CD4-positive, alpha-beta T cell treated with Interleukin-6 at 100 ng/mL for 8 hours (primary cell): ENCODE data around the gene MGA.

ENCODE experiments used
- DNase-seq: peaks from one replicate; pipeline ENCODE4 v3.0.0-alpha.2; 2020; ENCODE audit warnings: mixed read lengths, low spot score

Gene MGA

GRCh38 chr15:41806291-41807181 is 146.3 kb downstream of the MGA start:
- no peak for DNase-seq

GRCh38 chr15:41809121-41809520 is 148.9 kb downstream of the MGA start:
- DNase-seq: no peak

- no peak for DNase-seq
These were observed 149.5 kb downstream of the MGA start for GRCh38 chr15:41809526-41810220.

GRCh38 chr15:41810651-41811431 is 150.6 kb downstream of the MGA start:
- DNase-seq: no peak

- peak; percentile 74 for DNase-seq
These were observed 151.4 kb downstream of the MGA start for GRCh38 chr15:41811432-41812195.

- no peak for DNase-seq
These were observed 152.7 kb downstream of the MGA start for GRCh38 chr15:41812820-41813375.

- no peak for DNase-seq
These were observed 153.2 kb downstream of the MGA start for GRCh38 chr15:41813426-41813825.

- no peak for DNase-seq
These were observed 154.3 kb downstream of the MGA start for GRCh38 chr15:41814534-41814933.

- DNase-seq: no peak
These were observed 156.6 kb downstream of the MGA start for GRCh38 chr15:41816788-41817187.

- DNase-seq: no peak
These were observed 157.1 kb downstream of the MGA start for GRCh38 chr15:41817327-41817726.

GRCh38 chr15:41817781-41818180 is 157.6 kb downstream of the MGA start:
- DNase-seq: no peak

- no peak for DNase-seq
These were observed 159.3 kb downstream of the MGA start for GRCh38 chr15:41819455-41820050.

GRCh38 chr15:41820791-41821423 is 160.7 kb downstream of the MGA start:
- no peak for DNase-seq

- DNase-seq: no peak
These were observed 161.6 kb downstream of the MGA start for GRCh38 chr15:41821831-41822230.

- DNase-seq: no peak
These were observed 162.3 kb downstream of the MGA start for GRCh38 chr15:41822471-41822870.
